ENCODE data around the gene ACSL1. TPM values are rescaled to one million over a fixed set of nuclear protein-coding genes. Genes with fewer than 3 reads are reported as not detected.
"Not testable (repeated sequence)": the region's sequence is repeated elsewhere in the genome, so short reads cannot be mapped to it uniquely, and the experiment has no call there.

ACSL1 gene
- total RNA-seq, 1 donor, result 30.4 TPM

DNA sequence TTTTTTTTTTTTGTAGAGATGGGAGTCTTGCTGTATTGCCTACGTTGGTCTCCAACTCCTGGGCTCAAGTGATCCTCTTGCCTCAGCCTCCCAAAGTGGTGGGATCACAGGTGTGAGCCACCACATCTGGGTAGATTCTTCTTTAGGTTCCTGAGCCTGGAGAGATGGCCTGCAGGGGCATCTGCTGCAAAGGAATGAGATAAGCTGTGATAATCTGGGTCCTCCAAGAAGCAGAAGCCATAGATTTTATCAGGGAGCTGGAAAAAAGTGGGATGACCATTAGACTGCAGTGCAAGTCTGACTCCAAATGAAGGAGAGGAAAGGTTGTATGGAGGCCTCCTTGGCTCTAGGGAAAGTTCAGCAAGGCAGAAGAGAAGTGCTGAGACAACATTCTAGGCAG, 19.0 kb upstream of the ACSL1 start:
- DNase-seq (ENCODE audit: low read depth in 2 of 3, low spot score in 2 of 3), result no peak

DNA sequence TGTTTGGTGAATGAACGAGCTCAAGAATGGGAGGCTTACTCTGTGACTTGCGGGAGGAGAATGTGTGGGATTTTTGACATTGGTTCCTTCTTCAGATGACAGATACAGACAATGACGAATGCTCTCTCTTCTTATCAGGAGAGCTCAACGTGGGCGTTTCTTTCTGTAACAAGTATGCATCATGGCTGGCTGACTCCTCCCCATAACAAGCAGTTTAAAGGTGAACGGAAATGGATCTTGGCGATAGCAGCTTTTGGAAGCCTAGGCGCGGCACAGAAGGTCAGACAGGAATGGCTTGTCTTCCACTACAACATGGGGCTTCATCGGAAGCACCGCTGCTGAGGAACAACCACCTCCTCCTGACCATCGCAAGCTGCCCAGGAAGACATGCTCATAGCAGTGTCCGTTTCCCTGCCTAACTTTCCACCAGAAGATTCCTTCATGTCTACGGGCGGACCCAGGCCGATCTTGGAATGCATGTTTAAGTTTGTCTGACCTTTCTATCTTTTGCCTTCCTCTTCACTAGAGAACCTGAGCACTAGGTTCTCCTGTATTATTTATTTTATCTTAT, 18.3 kb upstream of the ACSL1 start:
- no peak for DNase-seq (ENCODE audit: low read depth in 2 of 3, low spot score in 2 of 3)

DNA sequence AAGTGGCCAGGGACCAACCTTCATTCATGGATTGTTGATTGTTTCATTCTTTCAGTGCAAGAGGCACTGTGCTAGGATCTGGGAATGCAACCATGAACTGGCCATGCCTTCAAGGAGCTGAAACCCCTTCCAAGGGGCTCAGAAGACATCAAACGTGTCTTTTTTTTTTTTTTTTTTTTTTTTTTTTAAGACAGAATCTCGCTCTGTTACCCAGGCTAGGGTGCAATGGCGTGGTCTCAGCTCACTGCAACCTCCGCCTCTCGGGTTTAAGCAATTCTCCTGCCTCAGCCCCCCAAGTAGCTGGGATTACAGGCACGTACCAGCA, 13.3 kb upstream of the ACSL1 start:
- DNase-seq (ENCODE audit: low read depth in 2 of 3, low spot score in 2 of 3), result not testable (repeated sequence)

DNA sequence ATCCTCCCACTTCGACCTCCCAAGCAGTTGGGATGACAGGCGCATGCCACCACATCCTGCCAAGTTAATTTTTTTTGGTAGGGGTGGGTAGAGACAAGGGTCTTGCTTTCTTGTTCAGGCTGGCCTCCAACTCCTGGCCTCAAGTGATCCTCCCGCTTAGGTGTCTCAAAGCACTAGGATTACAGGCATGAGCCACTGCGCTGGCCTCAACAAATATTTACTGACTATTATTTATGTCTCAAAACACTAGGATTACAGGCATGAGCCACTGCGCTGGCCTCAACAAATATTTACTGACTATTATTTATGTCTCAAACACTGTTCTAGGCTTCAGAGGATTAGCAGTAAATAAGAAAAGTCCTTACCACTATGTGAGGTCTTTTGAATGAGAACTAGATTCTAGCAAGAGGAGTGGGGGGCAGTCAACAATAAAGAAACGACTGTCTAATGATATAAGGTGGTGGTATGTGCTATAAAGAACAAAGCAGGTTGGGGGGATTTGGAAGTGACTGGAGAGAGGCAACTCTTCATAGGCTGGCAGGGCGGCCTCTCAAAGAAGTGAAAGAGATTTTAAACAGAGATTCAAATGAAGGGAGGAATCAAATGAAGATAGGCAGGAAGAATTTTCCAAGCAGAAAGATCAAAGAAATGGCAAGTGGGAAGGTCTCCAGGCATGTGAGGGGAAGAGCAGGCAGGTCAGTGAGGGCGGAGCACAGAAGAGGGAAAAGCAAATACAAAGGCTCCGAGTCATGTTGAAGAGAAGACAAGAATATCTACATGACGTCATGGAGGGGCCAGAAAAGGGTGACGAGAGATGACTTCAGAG, 12.7 kb upstream of the ACSL1 start:
- DNase-seq (ENCODE audit: low read depth in 2 of 3, low spot score in 2 of 3), result no peak

DNA sequence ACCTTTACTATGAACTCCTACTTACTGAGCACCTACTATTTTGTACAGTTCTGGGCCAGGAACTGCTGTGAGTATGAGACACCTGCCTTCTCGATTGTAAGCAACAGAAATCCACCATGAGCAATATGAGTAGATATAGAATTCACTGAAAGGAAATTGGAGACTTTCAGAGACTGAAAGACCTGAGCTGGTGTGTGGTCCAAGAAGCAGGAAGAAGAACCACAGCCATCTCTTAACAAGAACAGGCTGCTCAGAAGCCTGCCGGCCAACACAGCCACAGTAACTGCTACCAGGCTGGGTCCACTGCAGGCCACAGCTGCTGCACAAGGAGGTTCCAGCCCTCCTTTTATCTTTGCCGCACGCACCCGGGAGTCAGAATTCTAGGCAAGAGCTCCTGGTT, 10.8 kb upstream of the ACSL1 start:
- no peak for DNase-seq (ENCODE audit: low read depth in 2 of 3, low spot score in 2 of 3)

DNA sequence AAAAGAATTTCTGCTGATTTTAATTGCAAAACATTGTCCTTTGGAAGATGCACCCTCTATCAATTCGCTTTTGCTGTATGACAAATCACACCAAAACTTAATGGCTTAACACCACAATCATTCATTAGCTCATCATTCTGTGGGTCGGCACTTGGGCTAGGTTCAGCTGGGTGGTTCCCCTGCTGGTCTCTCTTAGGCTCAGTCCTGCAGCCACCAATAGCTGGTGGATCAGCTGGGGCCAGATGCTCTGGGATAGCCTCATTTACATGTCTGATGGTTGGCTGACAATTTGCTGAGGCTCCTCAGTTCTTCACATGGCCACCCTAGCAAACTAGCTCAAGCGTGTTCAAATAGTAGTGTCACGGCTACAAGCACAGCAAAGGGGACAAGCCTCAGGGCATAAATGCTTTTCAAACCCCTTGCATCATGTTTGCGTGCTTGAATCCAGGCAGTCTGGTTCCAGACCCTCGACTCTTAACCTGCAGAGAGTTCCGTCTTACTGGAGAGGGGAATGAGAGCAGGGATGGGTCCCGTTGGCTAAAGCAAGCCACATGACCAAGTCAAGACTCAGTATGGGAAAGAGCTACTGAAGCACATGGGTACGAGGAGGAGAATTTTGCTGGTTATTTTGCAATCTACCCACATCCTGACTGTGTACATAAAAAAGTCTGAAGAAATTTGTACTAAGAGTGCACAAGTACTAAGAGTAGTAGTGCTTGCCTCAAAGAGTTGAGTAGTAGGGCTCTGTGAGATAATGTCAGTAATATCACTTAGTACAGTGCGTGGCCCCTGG, 7.5 kb upstream of the ACSL1 start:
- no peak for DNase-seq (ENCODE audit: low read depth in 2 of 3, low spot score in 2 of 3)

DNA sequence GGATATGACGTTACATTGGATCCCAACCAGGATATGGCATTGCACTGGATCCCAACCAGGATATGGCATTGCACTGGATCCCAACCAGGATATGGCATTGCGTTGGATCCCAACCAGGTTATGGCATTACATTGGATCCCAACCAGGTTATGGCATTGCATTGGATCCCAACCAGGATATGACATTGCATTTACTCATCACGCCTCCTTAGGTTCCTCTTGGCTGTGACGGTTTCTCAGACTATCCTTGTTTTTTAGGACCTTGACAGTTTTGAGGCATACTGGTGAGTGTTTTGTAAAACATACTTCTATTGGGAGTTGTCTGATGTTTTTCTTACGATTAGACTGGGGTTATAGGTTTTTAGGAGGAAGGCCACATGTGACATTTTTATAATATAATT, 5.4 kb upstream of the ACSL1 start:
- no peak for DNase-seq (ENCODE audit: low read depth in 2 of 3, low spot score in 2 of 3)

DNA sequence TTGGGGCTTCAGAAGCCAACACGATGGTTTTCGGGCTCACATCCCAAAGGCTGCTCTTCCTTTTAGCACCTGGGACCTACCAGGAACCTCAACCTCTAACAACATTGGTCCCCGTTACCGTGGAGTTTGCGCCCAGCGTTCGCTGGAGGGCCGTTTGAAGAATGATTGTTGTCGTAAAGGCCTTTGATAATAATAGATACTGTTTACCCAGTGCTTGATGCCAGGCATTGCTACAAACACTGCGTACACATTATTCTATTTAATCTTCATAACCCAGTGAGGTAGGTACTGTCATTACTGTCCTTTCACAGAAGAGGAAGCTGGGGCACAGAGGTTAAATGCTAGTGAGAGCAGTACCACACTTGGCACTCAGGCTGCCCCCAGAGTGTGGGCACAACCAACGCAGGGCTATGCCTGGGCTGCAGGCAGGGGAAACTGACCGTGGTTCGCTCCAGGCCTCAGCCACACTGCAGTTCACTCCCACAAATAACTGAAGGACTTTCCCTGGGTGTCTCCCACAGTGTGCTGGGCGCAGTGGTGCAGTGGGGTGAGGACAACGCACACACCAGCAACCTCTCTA, 1.0 kb upstream of the ACSL1 start:
- peak in 1 of 3 donors; percentile 60 for DNase-seq (ENCODE audit: low read depth in 2 of 3, low spot score in 2 of 3)

DNA sequence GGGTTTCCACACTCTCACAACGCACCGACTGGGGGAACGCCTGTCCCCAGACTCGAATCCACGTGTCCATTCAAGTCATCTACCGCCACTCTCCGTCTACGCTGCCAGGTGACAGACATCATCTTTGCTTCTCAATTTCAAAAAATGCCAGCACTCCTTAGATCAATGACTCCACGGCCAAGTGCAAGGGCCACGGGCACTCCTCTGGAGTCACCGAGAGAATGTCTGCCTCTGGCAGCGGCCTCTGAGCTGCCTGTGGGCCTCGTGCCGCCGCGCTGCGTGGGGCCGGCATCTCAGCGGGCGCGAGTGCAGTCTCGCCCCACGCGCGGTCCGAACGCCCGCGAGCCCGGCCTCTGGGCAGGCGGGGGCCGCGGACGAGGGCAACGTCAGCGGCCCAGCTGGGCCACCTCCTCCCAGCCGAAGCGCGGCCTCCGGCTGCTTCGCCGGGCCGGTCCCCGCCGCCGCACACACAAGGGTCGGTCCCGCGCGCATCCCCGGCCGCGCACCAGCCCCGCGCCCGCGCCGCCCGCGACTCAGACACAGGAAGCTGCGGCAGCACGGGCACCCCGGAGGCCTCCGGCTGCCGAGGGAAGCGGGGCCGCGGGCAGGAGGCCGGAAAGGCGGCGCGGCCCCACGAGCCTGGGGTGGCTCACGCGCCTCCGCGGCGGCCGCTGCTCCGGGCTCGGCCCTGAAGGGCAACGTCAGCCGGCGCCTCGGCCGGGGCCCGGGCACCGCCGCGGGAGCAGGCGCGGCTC, 450 bp downstream of the ACSL1 start:
- DNase-seq (ENCODE audit: low read depth in 2 of 3, low spot score in 2 of 3), result peak in 1 of 3 donors; percentile 29

DNA sequence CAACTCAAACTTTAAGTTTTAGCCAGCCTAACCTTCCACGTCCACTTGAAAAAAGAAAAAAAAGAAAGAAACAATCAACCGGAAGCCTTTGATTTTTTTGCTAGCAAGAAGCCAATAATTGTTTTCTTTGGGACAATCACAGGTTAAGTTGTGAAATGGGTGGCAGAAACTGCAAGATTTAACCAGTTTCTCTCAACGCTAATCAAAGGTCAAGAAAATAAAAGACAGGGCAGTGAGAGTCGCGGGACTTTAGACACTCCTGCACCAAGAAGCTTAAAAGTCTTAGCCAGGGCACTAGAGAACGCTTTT, 1.0 kb downstream of the ACSL1 start:
- no peak for DNase-seq (ENCODE audit: low read depth in 2 of 3, low spot score in 2 of 3)

DNA sequence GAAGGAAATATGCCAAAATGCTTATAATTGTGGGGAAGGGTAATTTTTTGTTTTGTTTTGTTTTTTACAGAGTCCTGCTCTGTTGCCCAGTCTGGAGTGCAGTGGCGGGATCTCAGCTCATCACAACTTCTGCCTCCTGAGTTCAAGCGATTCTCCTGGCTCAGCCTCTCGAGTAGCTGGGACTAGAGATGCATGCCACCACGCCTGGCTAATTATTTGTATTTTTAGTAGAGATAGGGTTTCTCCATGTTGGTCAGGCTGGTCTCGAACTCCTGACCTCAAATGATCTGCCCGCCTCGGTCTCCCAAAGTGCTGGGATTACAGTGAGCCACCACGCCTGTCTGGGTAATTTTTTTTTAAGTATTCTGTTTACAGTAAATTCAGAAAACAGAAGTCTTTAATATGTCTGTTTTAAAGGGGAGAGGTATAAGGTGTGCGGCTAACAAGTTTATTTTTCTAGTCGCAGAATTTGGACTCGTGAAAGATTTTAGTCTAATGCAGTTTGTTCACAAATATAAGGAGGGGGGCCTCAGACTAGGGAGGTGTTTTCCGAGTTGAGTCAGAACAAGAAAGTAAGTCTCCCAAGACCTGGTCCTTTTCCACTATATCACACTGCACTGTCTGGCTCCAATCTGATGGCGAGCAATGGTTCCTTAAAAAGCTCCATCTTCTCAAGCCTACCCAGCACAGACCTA, 1.5 kb downstream of the ACSL1 start:
- DNase-seq (ENCODE audit: low read depth in 2 of 3, low spot score in 2 of 3), result no peak

DNA sequence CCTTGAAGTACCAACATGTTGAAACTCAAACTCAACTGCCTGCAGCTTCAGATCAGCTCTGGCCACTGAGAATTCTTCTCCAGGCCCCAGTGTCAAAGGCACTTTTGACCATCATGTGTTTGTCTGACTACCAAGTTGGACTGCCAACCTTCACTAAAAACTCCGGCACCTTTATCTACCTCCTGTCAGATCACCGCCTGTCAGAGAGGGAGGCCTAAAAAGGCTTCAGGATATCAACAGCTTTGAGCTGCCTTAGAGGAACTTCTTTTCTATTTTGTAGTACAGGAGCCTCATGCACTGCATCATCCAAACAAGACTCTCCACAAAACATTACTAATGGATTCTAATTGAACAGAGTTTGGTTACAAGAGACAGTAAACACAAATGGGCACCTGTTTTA, 2.8 kb downstream of the ACSL1 start:
- DNase-seq (ENCODE audit: low read depth in 2 of 3, low spot score in 2 of 3), result no peak

DNA sequence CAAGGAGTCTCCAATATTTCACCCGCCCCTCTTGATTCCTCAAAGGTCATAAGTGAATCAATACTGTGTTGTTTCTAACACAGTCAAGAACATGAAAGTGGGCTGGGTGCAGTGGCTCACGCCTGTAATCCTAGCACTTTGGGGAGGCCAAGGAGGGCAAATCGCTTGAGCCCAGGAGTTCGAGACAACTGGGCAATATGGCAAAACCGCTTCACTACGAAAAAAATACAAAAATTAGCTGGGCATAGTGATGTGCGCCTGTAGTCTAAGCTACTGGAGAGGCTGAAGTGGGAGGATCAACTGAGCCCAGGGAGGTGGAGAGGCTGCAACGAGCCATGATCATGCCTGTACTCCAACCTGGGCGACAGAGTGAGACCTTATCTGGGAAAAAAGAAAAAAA, 3.4 kb downstream of the ACSL1 start:
- DNase-seq (ENCODE audit: low read depth in 2 of 3, low spot score in 2 of 3), result no peak

DNA sequence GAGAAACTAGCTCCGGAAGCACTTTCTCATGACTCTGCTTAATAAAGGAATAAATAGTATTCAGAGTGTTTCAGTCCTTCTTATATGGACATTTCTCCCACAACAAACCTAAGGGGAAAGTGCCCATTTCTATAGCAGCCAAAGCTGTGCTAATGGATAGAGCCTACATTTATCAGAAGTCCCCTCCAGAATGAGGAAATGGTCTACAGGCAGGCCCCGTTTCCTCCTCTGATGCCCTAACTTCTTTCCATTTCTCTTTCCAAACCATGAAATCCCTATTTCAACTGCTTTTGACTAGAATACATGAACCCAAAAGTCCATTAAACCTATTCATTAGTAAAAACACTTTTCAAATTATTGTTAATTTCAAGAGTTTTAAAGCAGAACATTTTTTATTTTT, 4.5 kb downstream of the ACSL1 start:
- DNase-seq (ENCODE audit: low read depth in 2 of 3, low spot score in 2 of 3), result no peak

DNA sequence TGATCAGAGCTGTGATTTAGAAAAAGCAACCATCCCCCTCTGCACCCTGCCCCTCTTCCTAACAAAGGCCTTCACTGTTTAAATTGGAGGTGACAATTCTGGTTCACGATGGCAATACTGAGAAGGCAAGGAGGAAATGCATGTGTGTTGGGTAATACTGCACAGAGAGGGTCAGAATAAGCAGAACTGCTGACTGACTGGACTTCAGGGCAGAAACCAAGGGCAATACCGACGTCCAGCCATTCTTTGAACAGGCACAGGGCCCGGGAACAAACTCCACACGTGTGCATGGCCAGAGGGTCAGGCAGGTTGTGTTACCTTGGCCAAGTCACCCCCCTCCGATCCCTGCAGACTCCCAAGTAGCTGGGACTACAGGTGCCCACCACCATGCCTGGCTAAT, 6.0 kb downstream of the ACSL1 start:
- no peak for DNase-seq (ENCODE audit: low read depth in 2 of 3, low spot score in 2 of 3)

DNA sequence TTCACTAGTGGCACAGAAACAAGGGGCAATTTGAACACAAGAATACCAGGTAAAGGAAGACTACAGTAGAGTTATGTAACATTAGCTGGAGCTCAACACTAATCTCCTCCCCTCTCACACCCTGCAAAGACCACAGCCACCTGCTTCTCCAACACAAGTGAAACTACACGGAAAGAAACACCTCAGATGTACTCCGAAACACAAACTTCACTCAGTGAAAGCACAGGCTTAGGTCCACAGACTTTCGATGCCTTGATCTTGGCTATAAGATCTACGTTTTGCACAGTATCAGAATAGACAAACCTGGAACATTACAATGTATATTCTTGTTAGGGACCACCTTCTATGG, 7.6 kb downstream of the ACSL1 start:
- no peak for DNase-seq (ENCODE audit: low read depth in 2 of 3, low spot score in 2 of 3)

DNA sequence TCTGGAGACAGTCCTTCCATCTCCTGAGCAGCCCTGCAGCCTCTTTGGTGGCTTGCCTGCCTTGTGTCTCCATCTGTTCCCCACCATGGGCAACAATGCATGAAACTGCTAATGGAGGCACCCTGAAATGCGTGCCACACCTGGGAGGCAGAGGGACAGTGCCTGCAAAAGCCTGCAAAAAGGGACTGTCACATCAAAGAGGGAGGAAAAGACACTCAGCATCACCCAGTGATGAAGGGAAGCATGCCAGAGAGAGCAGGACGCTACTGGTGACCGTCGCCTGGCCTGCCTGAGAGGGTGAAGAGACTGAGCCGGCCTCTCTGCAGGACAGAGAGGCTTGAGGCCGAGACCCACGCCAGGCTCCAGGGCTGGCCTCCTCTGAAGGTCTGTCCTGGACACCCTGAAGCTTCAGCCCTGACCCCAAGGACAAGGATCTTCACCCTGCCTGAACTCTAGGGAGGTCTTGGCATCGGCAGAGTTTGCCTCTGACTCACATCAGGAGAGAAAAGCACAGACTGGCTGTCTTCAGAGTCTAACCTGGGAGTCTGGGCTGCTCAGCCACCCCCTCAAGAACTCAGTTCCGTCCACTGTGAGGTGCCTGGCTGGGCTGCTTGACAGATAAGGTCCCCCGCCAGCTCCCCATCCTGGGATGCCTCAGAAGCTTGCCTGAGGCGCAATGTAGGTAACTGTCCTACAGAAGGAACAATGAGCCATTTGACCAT, 8.1 kb downstream of the ACSL1 start:
- DNase-seq (ENCODE audit: low read depth in 2 of 3, low spot score in 2 of 3), result no peak

DNA sequence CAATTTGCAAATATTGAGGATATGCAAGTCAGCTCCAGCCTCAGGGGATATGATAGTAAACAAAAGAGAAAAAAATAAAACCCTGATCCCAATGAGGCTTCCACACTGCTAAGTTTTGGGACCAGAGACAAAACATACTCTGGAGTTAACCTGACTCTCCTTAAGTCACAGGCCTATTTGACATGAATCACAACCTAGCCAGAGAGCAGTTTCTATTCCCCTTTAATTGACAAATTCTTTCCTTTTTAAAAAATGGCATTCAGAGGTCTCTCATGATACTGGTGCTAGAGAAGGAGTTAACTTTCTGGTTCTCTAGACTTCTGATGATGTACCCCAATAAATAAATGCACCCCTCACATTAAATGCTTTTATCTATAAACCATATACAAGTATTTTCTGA, 8.8 kb downstream of the ACSL1 start:
- DNase-seq (ENCODE audit: low read depth in 2 of 3, low spot score in 2 of 3), result no peak

DNA sequence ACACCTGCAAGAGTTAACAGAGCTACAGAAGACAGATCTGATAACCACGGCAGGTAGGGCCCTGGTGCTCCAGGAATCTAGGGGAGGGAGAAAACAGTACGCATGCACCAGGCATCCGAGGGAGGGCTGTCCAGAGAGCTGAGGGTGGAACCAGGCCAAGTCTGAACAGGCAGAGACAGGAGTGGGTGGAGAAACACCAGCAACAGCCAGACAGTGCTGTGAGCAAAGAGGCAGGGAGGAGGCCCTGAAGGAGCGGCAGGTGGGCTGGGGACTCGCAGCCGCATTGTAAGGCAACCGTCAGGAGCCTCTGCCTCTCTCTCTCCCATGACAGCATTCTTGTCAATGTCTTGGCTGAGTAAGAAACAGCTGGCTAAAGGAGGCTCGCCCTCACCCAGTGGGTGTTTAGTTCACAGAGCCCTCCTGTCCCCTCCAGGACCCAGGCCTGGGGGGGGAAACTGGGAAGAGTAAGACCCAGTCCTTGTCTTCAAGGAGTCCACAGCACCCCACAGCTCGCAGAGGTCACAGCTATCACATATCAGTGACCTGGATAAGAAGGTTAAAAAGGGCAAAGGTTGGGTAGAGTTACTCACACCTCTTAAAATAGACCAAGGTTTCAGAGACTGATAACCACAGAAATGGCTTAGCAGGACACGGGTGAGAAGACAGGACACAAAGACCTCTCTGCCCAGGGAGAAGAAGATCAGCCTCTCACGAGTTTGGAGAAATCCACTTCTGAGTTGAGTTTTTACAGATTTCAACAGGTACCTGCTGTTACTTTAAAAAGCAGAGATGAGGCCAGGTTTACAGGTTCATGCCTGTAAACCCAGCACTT, 10.5 kb downstream of the ACSL1 start:
- DNase-seq (ENCODE audit: low read depth in 2 of 3, low spot score in 2 of 3), result no peak
